PC-9 (cell line): ENCODE data around the gene SYMPK.

Experiments used
- CTCF ChIP-seq: fragments of 200-600 bp; sonication (generic); conservative IDR thresholded peaks from 2 replicates; pipeline ENCODE4 v1.6.1; 2017; ENCODE audit warnings: mixed run types, antibody characterized with exemption, mild to moderate bottlenecking, moderate library complexity
- EZH2 ChIP-seq: fragments of 200-600 bp; sonication (generic); IDR thresholded peaks from 2 replicates; pipeline ENCODE4 v1.8.0; 2017; ENCODE audit warnings: antibody characterized with exemption, low read depth

- TF ChIP-seq CTCF (no peak), EZH2 (no peak)
Measured at GRCh38 chr19:45785781-45786532, 77.0 kb downstream of the SYMPK start.
